ENCODE measurements around the gene WDR27. TPM values are rescaled to one million over a fixed set of nuclear protein-coding genes. Genes with fewer than 3 reads are reported as not detected.

WDR27 gene
- total RNA-seq, 3 donors from 2014 or later = 21.3 to 68.6 (median 56.4) TPM

DNA sequence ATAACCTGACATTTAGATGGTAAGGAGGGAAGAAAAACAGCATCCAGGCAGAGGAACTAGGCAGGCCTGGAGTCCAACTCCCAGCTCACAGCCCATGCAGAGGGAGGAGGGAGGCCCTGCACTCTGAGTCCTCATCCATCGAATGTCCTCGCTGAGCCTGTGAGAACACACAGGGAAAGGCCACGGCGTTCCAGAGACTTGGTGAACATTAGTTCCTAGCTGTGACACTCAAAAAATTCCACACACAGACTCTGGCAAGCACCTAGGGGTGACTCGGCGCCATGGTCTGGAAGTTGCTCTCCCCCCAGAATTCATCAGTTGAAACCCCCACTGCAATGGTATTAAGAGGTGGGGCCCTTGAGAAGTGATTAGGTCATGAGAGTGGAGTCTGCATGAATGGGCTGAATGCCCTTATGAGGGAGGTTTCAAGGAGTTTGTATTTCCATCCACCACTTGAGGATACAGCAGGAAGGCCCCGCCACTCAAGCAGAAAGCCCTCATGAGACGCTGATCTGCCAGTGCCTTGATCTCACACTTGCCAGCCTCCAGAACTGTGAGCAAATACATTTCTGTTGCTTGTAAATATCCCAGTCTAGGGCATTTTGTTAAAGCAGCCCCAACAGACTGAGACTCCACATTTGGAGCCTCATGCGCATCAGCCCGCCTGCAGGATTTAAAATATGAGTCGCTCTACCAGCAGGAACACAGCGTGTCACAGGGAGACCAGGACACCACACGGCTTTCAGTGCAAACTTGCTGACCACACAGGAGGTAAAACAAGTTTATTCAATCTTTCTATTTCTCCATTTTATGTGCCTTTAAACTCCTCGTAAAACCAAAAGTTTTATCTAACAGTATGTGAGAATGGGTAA lies 73.9 kb downstream of the WDR27 start:
- H3K9me3 ChIP-seq = no peaks in the 10 kb centered on the region
- DNase-seq (ENCODE audit: low spot score in 2 of 2) = no peak
- intact Hi-C loops (cut with DNase I; ENCODE audit: low total_unique reads) = no loop called here
- no peaks in the 10 kb centered on the region for H3K4me1 ChIP-seq
- H3K27ac ChIP-seq = no peak overlapping the region
- TF ChIP-seq POLR2AphosphoS5 (IDR thresholded peaks at IDR 0.05) (no peak), CTCF (IDR thresholded peaks at IDR 0.05) (no peak), POLR2A (IDR thresholded peaks at IDR 0.05) (no peak)
- H3K36me3 ChIP-seq = no peaks in the 10 kb centered on the region
- no peak overlapping the region for H3K4me3 ChIP-seq
- H3K27me3 ChIP-seq = no peaks in the 10 kb centered on the region

DNA sequence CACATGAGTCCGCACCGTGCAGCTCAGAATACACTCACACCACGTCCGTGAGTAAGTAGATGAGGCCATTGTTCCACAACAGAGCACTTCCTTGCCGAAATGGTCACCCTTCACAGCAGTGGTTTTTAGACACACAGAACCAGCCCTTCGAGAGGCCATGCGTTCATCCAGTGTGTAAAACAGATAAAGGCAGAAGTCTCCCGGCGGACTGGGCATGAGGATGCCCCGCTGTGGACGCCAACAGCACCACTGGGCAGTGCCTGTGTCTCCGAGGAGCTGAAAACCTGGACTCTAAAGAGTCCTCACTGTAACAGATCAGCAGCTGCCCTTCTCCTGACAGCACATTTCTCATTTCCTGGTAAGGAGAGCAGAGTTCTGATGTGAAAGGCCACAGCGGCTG lies 75.2 kb downstream of the WDR27 start:
- DNase-seq (ENCODE audit: low spot score in 2 of 2) = no peak
- Histone ChIP-seq H3K27ac (no peak overlapping the region), H3K4me1 (no peaks in the 10 kb centered on the region), H3K36me3 (no peaks in the 10 kb centered on the region), H3K9me3 (no peaks in the 10 kb centered on the region), H3K27me3 (no peaks in the 10 kb centered on the region), H3K4me3 (no peak overlapping the region)
- intact Hi-C loops (cut with DNase I; ENCODE audit: low total_unique reads) = no loop called here
- TF ChIP-seq CTCF (IDR thresholded peaks at IDR 0.05) (no peak), POLR2AphosphoS5 (IDR thresholded peaks at IDR 0.05) (no peak), POLR2A (IDR thresholded peaks at IDR 0.05) (no peak)

- no peak for TF ChIP-seq POLR2AphosphoS5 (IDR thresholded peaks at IDR 0.05)
- no peak for TF ChIP-seq CTCF (IDR thresholded peaks at IDR 0.05)
- no peak for TF ChIP-seq POLR2A (IDR thresholded peaks at IDR 0.05)
- no peaks in the 10 kb centered on the region for H3K9me3 ChIP-seq
- H3K36me3 ChIP-seq = no peaks in the 10 kb centered on the region
- no peak overlapping the region for H3K27ac ChIP-seq
- no peak for DNase-seq (ENCODE audit: low spot score in 2 of 2)
- intact Hi-C loops (cut with DNase I; ENCODE audit: low total_unique reads) = no loop called here
- no peaks in the 10 kb centered on the region for H3K27me3 ChIP-seq
- H3K4me3 ChIP-seq = no peak overlapping the region
- no peaks in the 10 kb centered on the region for H3K4me1 ChIP-seq
These were observed 75.7 kb downstream of the WDR27 start for GRCh38 chr6:169626169-169626568.

GRCh38 chr6:169625376-169625775 lies 76.5 kb downstream of the WDR27 start:
- intact Hi-C loops (cut with DNase I; ENCODE audit: low total_unique reads) = no loop called here
- Histone ChIP-seq H3K27ac (no peak overlapping the region), H3K27me3 (no peaks in the 10 kb centered on the region), H3K9me3 (no peaks in the 10 kb centered on the region), H3K4me3 (no peak overlapping the region), H3K4me1 (no peaks in the 10 kb centered on the region), H3K36me3 (no peaks in the 10 kb centered on the region)
- DNase-seq (ENCODE audit: low spot score in 2 of 2) = no peak
- TF ChIP-seq POLR2A (IDR thresholded peaks at IDR 0.05) (no peak), POLR2AphosphoS5 (IDR thresholded peaks at IDR 0.05) (no peak), CTCF (IDR thresholded peaks at IDR 0.05) (no peak)

- Histone ChIP-seq H3K27ac (no peak overlapping the region), H3K9me3 (no peaks in the 10 kb centered on the region), H3K27me3 (no peaks in the 10 kb centered on the region), H3K36me3 (no peaks in the 10 kb centered on the region), H3K4me1 (no peaks in the 10 kb centered on the region), H3K4me3 (no peak overlapping the region)
- DNase-seq (ENCODE audit: low spot score in 2 of 2) = no peak
- intact Hi-C loops (cut with DNase I; ENCODE audit: low total_unique reads) = no loop called here
- TF ChIP-seq POLR2A (IDR thresholded peaks at IDR 0.05) = no peak
- no peak for TF ChIP-seq CTCF (IDR thresholded peaks at IDR 0.05)
- no peak for TF ChIP-seq POLR2AphosphoS5 (IDR thresholded peaks at IDR 0.05)
These were observed 77.0 kb downstream of the WDR27 start for GRCh38 chr6:169624785-169625184.

All from breast epithelium (tissue), 4 donors.